HG02571 (cell line): ENCODE results near the gene ZSCAN29.

Source experiments
- ATAC-seq: cut with Tn5 transposase; IDR thresholded peaks from one replicate; pipeline ENCODE4 v1.9.1; 2021; ENCODE audit warnings: mild to moderate bottlenecking, moderate library complexity; ENCODE audit not compliant: unreplicated experiment

ZSCAN29 gene

DNA sequence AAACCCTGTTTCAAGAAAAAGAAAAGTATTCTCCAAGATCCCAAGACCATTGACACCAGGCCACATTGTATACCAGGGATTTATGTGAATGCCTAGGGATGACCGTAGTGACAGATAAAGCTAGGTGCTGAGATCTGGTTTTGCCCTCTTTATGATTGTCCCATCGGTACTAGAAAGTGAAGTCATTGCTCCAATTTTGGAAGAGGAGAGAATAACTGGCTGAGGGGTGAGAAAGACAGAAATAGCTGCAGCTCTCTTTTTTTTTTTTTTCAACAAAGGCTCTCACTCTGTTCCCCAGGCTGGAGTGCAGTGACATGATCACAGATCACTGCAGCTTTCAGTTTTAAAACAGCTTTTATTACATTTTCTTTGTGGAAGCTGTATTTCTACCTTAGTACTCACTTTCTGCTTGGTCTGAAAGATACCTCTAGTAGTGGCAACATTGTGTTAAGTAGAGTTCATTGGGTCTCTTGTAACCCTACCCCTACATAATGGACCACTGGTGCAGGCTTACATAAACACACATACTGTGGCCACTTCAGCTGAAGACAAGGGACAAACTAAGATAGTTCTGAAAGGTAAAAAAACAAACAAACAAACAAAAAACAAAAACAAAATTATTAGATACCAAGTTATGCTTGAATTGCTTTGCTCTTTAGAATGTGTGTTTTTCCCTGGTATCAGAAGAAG is 18.0 kb downstream of the ZSCAN29 start:
- ATAC-seq: no peak

DNA sequence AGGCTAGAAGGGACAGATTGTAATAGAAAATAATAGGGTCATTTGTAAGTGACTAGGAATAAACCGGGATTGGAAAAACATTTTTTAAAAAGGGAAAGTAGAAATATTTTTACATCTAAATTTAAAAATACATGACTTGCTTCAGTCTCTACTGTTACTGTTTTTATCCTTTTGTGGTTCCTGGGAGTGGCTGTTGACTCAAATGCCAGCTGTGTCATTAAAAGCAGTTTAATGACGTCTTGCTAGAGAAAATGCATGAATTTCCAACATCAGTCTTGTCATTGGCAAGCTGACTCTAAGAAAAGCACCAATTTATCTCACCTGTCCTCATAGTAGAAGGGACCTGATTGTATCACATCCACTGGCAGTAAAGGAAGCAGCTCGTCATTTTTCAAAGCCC is 23.7 kb downstream of the ZSCAN29 start:
- ATAC-seq: no peak

DNA sequence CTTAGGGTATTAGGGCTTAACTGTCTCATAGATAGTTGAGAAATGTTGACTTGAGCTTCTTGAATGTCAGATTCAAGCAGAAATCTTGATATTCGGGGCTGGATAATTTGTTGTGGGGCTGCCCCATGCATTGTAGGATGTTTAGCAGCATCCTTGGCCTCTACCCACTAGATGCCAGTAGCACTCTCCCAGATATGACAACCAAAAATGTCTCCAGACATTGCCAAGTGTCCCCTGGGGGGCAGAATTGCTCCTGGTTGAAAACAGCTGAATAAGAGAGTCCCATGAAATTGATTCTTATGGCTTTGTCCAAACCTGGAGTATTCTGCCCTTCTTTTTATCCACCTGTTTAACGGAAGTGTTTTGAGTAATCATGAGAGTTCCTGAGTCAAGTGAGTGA is 24.5 kb downstream of the ZSCAN29 start:
- no peak for ATAC-seq

DNA sequence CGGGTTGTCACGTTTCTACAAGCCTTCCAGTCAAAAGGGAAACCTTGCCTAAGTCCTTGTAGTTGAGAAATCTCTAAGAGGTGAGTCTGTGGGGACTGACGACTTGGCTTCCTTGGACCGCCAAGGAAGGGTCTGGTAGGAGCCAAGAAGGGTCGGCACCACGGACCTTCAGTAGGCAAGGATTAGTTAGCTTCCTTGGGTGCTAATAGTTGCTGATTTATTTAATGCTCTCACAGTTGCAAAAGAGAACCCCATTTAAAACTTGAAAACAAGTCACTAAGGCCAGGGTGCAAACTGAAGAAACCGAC is 40.1 kb downstream of the ZSCAN29 start:
- peak; percentile 9 for ATAC-seq

DNA sequence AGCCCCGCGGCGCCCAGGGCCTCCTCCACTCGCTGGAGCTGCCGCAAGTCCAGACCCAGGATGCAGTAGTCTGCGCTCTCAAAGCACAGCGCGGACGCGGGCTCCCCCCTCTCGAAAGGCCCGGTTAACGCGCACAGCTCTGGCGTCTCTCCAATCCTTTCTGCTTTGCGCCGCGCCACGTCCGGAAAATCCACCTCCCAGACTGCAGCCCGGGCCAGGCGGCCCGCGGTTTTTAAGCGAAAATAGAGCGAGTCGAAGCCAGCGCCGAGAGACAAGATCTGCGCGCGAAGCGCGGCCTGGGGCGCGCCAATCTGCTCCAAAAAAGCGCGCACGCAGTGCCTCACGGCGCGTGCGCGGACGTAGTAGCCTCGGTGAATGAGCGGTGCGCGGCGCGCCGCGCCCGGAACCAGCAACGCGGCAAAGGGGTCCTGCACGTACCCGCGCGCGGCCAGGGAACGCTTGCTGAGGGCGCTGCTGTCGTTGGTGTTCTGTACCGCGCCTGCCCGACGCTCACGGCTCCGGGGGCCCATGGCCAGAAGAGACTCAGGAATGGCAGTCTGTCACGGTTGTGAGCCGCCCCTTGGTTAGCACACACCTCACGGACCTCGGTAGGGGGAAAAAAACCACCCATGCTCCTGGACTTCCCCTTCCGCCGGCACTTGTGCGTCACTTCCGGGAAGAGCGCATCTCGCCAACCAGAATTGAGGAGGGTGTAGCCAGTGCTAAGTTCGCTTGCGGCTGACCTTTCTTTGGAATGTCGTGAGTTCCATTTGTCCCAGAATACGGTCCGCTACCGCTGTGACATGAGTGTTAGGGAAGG is 40.7 kb downstream of the ZSCAN29 start, which contains the start of gene LCMT2:
TSS of gene LCMT2 (minus strand) at position 614 of the 820 bp plus-strand sequence. CDS start at position 530, 84 bp downstream.
- ATAC-seq: peak; percentile 92

DNA sequence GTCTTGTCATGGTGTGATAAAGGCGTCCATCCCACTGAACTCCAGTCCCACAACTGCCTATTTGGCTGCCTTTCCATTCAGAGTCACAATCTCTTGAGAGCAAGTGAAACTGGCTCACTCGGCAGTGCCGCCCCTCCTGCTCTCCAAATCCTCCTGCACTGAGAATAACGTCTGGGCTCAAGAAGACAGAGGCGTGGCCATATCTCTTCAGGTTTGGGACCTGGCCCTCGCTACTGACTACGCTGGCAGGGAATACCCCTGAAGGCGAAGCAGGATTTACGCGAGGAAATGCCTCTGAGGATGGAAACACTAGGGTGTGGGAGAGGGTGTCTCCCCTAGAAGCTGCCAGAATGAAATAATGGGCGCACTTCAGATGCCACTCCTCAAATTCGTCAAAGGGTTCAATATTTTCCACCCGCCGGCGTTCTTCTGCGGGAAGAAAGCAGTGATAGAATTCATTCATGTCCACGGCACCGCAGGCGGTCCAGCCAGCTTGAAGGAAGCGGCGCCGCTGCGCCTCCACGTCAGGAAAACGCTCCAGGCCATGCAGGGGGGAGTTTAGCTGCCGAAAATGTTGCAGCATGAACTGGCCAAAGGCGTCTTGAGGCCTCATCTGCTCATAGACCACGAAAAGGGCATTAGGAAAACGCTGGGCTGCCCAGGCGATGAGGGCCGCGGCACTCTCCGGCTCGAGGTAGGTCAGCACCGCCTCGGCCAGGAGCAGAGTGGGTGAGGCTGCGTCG is 41.5 kb downstream of the ZSCAN29 start:
- ATAC-seq: no peak

DNA sequence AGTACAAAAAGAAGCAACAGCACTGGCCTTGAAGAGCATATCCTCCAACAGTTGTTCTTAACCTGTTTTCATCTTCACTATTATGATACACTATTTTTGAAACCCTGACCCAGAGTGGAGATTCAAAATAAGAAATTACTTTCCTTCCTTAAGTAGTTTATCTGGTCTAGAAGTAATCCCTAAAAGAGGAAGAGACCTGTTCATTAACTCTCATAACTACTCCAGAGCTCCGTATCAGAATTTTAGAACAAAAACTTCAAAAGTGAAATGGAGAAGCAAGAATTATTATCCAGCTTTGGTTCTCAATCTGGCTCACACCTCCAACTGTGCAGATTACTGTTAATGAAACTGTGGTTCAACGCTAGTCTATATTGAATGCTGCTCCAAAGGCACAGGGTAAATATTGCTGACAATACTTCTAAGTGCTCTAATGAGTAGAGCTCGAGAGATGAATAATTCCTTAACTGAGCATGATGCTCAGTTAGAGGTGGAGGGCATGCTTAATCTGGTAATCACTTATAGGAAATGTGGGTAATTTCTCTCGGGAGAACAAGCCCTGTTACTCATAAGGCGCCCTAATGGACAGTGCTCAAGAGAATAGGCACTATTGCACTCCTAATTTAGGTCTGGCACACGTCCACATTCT is 45.7 kb downstream of the ZSCAN29 start:
- no peak for ATAC-seq

DNA sequence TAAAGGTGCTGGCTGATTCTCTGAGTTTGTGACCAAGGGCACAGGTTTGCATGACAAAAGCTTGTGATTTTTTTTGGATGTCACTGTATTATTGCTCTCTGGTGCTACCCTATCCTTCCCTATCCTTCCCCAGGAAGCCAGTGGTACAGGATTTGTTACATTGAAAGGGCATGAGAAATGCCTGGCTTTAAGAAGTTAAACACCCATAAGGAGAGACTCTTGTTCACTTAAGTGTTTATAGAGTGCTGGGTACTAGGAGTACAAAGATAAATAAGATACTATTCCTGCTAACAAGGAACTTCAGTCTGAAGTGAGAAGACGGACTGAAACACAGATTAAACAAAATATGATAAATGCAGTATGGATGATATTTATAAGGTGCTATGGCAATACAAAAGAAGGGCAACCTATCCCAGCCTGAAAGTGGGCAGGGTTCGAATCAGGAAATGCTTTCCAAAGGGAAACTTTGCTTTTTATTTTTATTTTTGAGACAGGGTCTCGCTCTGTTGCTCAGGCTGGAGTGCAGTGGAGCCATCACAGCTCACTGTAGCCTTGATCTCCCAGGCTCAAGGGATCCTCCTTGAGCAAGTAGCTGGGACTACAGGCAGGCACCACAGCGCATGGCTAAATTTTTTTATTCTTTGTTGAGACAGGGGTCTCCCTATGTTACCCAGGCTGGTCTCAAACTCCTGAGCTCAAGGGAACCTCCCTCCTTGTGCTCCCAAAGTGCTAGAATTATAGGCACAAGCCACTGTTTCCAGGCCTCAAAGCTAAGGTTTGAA is 51.7 kb downstream of the ZSCAN29 start:
- no peak for ATAC-seq

DNA sequence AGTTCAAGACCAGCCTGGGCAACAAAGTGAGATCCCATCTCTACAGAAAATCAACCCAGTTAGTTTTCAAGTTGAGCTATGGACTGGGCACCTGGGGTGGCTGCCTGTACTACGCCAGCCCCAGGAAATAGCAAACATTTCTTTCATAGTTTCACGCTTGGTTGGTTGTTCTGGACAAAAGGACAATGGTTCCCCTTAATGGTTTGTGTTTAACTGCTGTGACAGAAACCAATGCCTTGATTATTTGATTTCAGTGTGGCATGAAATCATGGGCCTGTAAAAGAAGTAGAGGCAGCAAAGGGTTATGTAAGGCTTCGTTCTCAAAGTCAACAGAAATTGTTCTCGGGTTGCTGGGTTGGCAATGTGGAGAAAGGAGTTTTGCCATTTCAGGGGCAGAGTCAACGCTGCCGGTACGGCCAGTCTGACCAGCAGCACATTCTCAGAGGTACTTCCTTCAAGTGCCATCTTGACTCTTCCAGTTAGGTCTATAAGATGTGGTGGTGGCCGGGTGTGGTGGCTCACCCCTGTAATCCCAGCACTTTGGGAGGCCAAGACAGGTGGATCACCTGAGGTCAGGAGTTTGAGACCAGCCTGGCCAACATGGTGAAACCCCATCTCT is 53.2 kb downstream of the ZSCAN29 start:
- ATAC-seq: no peak

DNA sequence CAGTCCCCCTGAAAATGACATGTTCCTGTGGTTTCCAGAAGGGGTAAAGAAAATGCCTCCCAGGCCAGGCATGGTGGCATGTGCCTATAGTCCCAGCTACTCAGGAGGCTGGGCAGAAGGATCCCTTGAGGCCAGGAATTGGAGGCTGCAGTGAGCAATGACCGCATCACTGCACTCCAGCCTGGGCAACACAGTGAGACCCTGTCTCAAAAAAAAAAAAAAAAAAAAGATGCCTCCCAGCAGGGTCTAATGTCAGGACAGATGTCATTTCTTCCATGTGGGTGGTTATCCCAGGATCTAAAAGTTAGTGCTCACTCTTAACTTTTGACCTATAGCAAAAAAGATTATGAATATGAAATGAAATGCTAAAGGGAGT is 53.9 kb downstream of the ZSCAN29 start:
- ATAC-seq: no peak

DNA sequence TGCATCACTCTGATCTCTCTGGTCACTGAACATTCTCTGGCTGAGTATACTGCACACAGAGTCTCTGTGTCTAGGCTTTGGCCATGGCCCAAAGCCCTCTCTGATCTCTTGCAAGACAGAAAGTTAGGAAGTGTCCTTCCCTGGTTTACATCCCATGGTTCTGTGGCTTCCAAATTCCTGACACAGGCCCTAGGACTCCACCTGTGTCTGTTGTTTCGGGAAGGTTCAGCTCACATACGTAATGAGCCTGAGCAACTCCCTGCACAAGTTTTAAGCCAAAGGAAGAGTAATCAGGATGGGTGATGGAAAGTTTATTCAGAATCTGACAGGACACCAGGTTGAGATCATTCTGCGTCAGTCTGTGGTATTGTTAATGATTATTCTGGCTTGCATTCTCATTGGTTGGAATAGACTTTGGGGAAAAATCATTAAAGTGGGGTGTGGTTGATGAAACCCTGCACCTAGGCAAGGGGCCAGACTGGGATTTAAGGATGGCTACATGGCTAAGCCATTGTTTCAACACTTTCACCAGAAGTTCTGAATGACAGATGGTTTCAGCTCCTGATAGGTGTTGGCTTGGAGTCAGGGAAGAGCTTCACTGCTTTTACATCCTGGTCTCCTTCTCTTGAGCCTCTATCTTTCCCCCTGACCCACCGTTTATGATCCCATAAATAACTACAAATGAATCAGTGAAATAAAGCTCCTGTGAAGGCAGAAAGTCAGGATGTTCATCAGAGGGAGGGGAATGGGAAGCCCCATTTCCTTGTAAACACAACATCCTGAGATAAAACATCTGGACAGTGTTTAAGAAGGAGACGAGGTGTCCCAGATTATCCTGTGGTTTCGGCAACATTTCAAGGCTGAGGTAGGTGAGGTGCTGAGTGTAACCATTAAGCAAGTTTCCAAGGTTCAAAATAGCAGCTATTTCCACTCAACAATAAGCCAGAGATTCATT is 54.5 kb downstream of the ZSCAN29 start:
- ATAC-seq: no peak

DNA sequence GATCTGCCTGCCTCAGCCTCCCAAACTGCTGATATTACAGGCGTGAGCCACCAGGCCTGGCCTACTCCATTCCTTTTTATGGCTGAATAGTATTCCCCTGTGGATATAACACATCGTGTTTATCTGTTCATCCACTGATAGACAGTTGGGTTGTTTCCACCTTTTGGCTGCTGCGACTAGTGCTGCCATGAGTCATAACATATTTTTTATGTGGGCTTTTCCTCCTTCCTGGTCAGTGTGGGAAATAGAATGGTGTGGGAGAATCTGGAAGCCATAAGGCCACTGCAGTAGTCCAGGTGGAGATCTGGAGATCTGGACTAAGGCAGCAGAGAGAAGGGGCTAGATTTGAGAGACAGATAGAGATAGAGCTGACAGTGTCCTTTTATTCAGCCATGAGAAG is 56.7 kb downstream of the ZSCAN29 start:
- ATAC-seq: no peak

DNA sequence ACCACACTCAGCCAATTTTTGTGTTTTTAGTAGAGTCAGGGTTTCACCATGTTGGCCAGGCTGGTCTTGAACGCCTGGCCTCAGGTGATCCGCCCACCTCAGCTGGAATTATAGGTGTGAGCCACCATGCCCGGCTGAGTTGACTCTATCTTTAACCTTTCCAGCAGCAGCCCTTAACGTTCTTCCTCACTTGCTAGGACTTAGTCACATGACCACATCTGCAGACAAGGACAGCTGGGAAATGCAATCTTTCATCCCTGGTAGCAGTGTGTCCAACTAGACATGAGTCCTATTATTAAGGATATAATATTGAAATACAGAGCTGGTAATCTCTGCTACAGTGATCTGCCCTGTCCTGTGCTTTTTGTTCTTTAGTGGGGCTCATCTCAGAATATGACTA is 58.5 kb downstream of the ZSCAN29 start:
- no peak for ATAC-seq
